ENCODE results near the gene IRGQ.
"Not testable (repeated sequence)": the region's sequence is repeated elsewhere in the genome, so short reads cannot be mapped to it uniquely, and the experiment has no call there.

The IRGQ gene

GRCh38 chr19:43636121-43636683 lies 40.3 kb upstream of the IRGQ start:
- Histone ChIP-seq H3K9me3 (ENCODE audit: control insufficient read depth, low read length) (no peaks in the 10 kb centered on the region), H3K36me3 (ENCODE audit: control insufficient read depth, insufficient read depth, low read length) (no peaks in the 10 kb centered on the region), H3K4me1 (ENCODE audit: control insufficient read depth, insufficient read depth, low read length, poor library complexity, severe bottlenecking) (peaks cover 19% of the 10 kb centered on the region), H3K4me3 (ENCODE audit: extremely low read depth, insufficient read depth, low read length, poor library complexity, severe bottlenecking) (no peak overlapping the region), H3K27ac (ENCODE audit: low read depth, low read length, severe bottlenecking) (peak overlapping the region; percentile 75)
- WGBS, 2 experiments (ENCODE audit: insufficient coverage in 2 of 2), result 65 to 68% methylated on average over 9 to 10 of the region's 14 CpGs

GRCh38 chr19:43635561-43635940 lies 39.6 kb upstream of the IRGQ start:
- not testable (repeated sequence) for H3K36me3 ChIP-seq (ENCODE audit: control insufficient read depth, insufficient read depth, low read length); H3K9me3 ChIP-seq (ENCODE audit: control insufficient read depth, low read length)
- WGBS, 2 experiments (ENCODE audit: insufficient coverage in 2 of 2), result 5 to 6% methylated on average over 2 of the region's 2 CpGs
- Histone ChIP-seq H3K4me1 (ENCODE audit: control insufficient read depth, insufficient read depth, low read length, poor library complexity, severe bottlenecking) (peaks cover 19% of the 10 kb centered on the region), H3K4me3 (ENCODE audit: extremely low read depth, insufficient read depth, low read length, poor library complexity, severe bottlenecking) (peak overlapping the region; percentile 19), H3K27ac (ENCODE audit: low read depth, low read length, severe bottlenecking) (peak overlapping the region; percentile 75)

- 7 to 17% methylated on average over 8 to 15 of the region's 17 CpGs for WGBS, 2 experiments (ENCODE audit: insufficient coverage in 2 of 2)
- peaks cover 19% of the 10 kb centered on the region for H3K4me1 ChIP-seq (ENCODE audit: control insufficient read depth, insufficient read depth, low read length, poor library complexity, severe bottlenecking)
- H3K27ac ChIP-seq (ENCODE audit: low read depth, low read length, severe bottlenecking), result peak overlapping the region; percentile 75
- no peaks in the 10 kb centered on the region for H3K9me3 ChIP-seq (ENCODE audit: control insufficient read depth, low read length)
- H3K36me3 ChIP-seq (ENCODE audit: control insufficient read depth, insufficient read depth, low read length), result no peaks in the 10 kb centered on the region
- peak overlapping the region; percentile 19 for H3K4me3 ChIP-seq (ENCODE audit: extremely low read depth, insufficient read depth, low read length, poor library complexity, severe bottlenecking)
These were observed 39.1 kb upstream of the IRGQ start for GRCh38 chr19:43634872-43635560.

GRCh38 chr19:43634506-43634871 lies 38.6 kb upstream of the IRGQ start:
- Histone ChIP-seq H3K36me3 (ENCODE audit: control insufficient read depth, insufficient read depth, low read length) (no peaks in the 10 kb centered on the region), H3K9me3 (ENCODE audit: control insufficient read depth, low read length) (no peaks in the 10 kb centered on the region), H3K4me1 (ENCODE audit: control insufficient read depth, insufficient read depth, low read length, poor library complexity, severe bottlenecking) (peaks cover 19% of the 10 kb centered on the region), H3K4me3 (ENCODE audit: extremely low read depth, insufficient read depth, low read length, poor library complexity, severe bottlenecking) (peak overlapping the region; percentile 19), H3K27ac (ENCODE audit: low read depth, low read length, severe bottlenecking) (peak overlapping the region; percentile 75)
- WGBS, 2 experiments (ENCODE audit: insufficient coverage in 2 of 2), result 4 to 14% methylated on average over 1 to 2 of the region's 5 CpGs

GRCh38 chr19:43634068-43634467 lies 38.1 kb upstream of the IRGQ start:
- peaks cover 17% of the 10 kb centered on the region for H3K4me1 ChIP-seq (ENCODE audit: control insufficient read depth, insufficient read depth, low read length, poor library complexity, severe bottlenecking)
- WGBS, 2 experiments (ENCODE audit: insufficient coverage in 2 of 2), result 97 to 100% methylated on average over 4 of the region's 5 CpGs
- H3K9me3 ChIP-seq (ENCODE audit: control insufficient read depth, low read length), result no peaks in the 10 kb centered on the region
- H3K36me3 ChIP-seq (ENCODE audit: control insufficient read depth, insufficient read depth, low read length), result no peaks in the 10 kb centered on the region
- no peak overlapping the region for H3K4me3 ChIP-seq (ENCODE audit: extremely low read depth, insufficient read depth, low read length, poor library complexity, severe bottlenecking)
- H3K27ac ChIP-seq (ENCODE audit: low read depth, low read length, severe bottlenecking), result no peak overlapping the region

GRCh38 chr19:43633520-43633919 lies 37.6 kb upstream of the IRGQ start:
- Histone ChIP-seq H3K4me1 (ENCODE audit: control insufficient read depth, insufficient read depth, low read length, poor library complexity, severe bottlenecking) (peaks cover 15% of the 10 kb centered on the region), H3K36me3 (ENCODE audit: control insufficient read depth, insufficient read depth, low read length) (no peaks in the 10 kb centered on the region), H3K27ac (ENCODE audit: low read depth, low read length, severe bottlenecking) (no peak overlapping the region), H3K9me3 (ENCODE audit: control insufficient read depth, low read length) (no peaks in the 10 kb centered on the region), H3K4me3 (ENCODE audit: extremely low read depth, insufficient read depth, low read length, poor library complexity, severe bottlenecking) (no peak overlapping the region)
- WGBS, 2 experiments (ENCODE audit: insufficient coverage in 2 of 2), result 93 to 100% methylated on average over 2 of the region's 4 CpGs

- no peaks in the 10 kb centered on the region for H3K9me3 ChIP-seq (ENCODE audit: control insufficient read depth, low read length)
- 90 to 97% methylated on average over 2 to 4 of the region's 5 CpGs for WGBS, 2 experiments (ENCODE audit: insufficient coverage in 2 of 2)
- H3K27ac ChIP-seq (ENCODE audit: low read depth, low read length, severe bottlenecking), result no peak overlapping the region
These were observed 35.6 kb upstream of the IRGQ start for GRCh38 chr19:43631491-43631890.

GRCh38 chr19:43628646-43629326 lies 32.9 kb upstream of the IRGQ start:
- peaks cover 24% of the 10 kb centered on the region for H3K36me3 ChIP-seq (ENCODE audit: control insufficient read depth, insufficient read depth, low read length)
- no peaks in the 10 kb centered on the region for H3K9me3 ChIP-seq (ENCODE audit: control insufficient read depth, low read length)
- no peaks in the 10 kb centered on the region for H3K4me1 ChIP-seq (ENCODE audit: control insufficient read depth, insufficient read depth, low read length, poor library complexity, severe bottlenecking)
- H3K27ac ChIP-seq (ENCODE audit: low read depth, low read length, severe bottlenecking), result no peak overlapping the region
- H3K4me3 ChIP-seq (ENCODE audit: extremely low read depth, insufficient read depth, low read length, poor library complexity, severe bottlenecking), result no peak overlapping the region
- 85 to 100% methylated on average over 1 to 2 of the region's 3 CpGs for WGBS, 2 experiments (ENCODE audit: insufficient coverage in 2 of 2)

More at GRCh38 chr19:43631491-43631890, 35.6 kb upstream of the IRGQ start:
- Histone ChIP-seq H3K36me3 (ENCODE audit: control insufficient read depth, insufficient read depth, low read length) (peaks cover 4% of the 10 kb centered on the region), H3K4me3 (ENCODE audit: extremely low read depth, insufficient read depth, low read length, poor library complexity, severe bottlenecking) (no peak overlapping the region), H3K4me1 (ENCODE audit: control insufficient read depth, insufficient read depth, low read length, poor library complexity, severe bottlenecking) (peaks cover 15% of the 10 kb centered on the region)

- Histone ChIP-seq H3K36me3 (ENCODE audit: control insufficient read depth, insufficient read depth, low read length) (peaks cover 34% of the 10 kb centered on the region), H3K27ac (ENCODE audit: low read depth, low read length, severe bottlenecking) (no peak overlapping the region), H3K4me3 (ENCODE audit: extremely low read depth, insufficient read depth, low read length, poor library complexity, severe bottlenecking) (no peak overlapping the region), H3K9me3 (ENCODE audit: control insufficient read depth, low read length) (no peaks in the 10 kb centered on the region), H3K4me1 (ENCODE audit: control insufficient read depth, insufficient read depth, low read length, poor library complexity, severe bottlenecking) (no peaks in the 10 kb centered on the region)
- WGBS, 2 experiments (ENCODE audit: insufficient coverage in 2 of 2), result 89 to 91% methylated on average over 17 of the region's 17 CpGs
These were observed 30.9 kb upstream of the IRGQ start for GRCh38 chr19:43626838-43627237.

GRCh38 chr19:43625918-43626579 lies 30.1 kb upstream of the IRGQ start:
- H3K9me3 ChIP-seq (ENCODE audit: control insufficient read depth, low read length), result no peaks in the 10 kb centered on the region
- H3K4me1 ChIP-seq (ENCODE audit: control insufficient read depth, insufficient read depth, low read length, poor library complexity, severe bottlenecking), result no peaks in the 10 kb centered on the region
- H3K4me3 ChIP-seq (ENCODE audit: extremely low read depth, insufficient read depth, low read length, poor library complexity, severe bottlenecking), result no peak overlapping the region
- WGBS, 2 experiments (ENCODE audit: insufficient coverage in 2 of 2), result 92 to 95% methylated on average over 19 to 23 of the region's 32 CpGs
- H3K27ac ChIP-seq (ENCODE audit: low read depth, low read length, severe bottlenecking), result no peak overlapping the region
- H3K36me3 ChIP-seq (ENCODE audit: control insufficient read depth, insufficient read depth, low read length), result peaks cover 34% of the 10 kb centered on the region

Data from mesodermal cell (in vitro differentiated cells).